Measurements from ENCODE around the gene WASF2.

GRCh38 chr1:27429029-27429425, 60.9 kb downstream of the WASF2 start:
- TF ChIP-seq POLR2AphosphoS5 (IDR thresholded peaks at IDR 0.05; ENCODE audit: low read depth, low read length), result no peak
- no peak for TF ChIP-seq FOXP2 (optimal IDR thresholded peaks at IDR 0.05; ENCODE audit: borderline replicate concordance, extremely low read depth, extremely low read length, insufficient read depth)
- no peak for TF ChIP-seq TAF1 (IDR thresholded peaks at IDR 0.05; ENCODE audit: borderline replicate concordance, insufficient read depth, low read length)
- TF ChIP-seq SIN3A (IDR thresholded peaks at IDR 0.05; ENCODE audit: borderline replicate concordance, insufficient read depth, low read length), result no peak
- no peak for TF ChIP-seq REST (IDR thresholded peaks at IDR 0.05; ENCODE audit: insufficient read depth in 1 of 2, low read depth in 2 of 2, low read length in 2 of 2)

Measured in PFSK-1 (cell line).